AML-193 (cell line): ENCODE measurements around the gene GLRX2.
"Not testable (repeated sequence)": the region's sequence is repeated elsewhere in the genome, so short reads cannot be mapped to it uniquely, and the experiment has no call there.

Source experiments
- DNase-seq, 2 experiments: peaks; one replicate each; lab custom pipeline; 2025; lab: John Stamatoyannopoulos, UW

The GLRX2 gene, protein sequence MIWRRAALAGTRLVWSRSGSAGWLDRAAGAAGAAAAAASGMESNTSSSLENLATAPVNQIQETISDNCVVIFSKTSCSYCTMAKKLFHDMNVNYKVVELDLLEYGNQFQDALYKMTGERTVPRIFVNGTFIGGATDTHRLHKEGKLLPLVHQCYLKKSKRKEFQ

GRCh38 chr1:193104907-193105820 is at the start of gene GLRX2:
GLRX2 (minus strand) TSS chr1:193105414; CDS start chr1:193105382, 32 bp downstream.
- peak; percentile 63 to 67 for DNase-seq

DNA sequence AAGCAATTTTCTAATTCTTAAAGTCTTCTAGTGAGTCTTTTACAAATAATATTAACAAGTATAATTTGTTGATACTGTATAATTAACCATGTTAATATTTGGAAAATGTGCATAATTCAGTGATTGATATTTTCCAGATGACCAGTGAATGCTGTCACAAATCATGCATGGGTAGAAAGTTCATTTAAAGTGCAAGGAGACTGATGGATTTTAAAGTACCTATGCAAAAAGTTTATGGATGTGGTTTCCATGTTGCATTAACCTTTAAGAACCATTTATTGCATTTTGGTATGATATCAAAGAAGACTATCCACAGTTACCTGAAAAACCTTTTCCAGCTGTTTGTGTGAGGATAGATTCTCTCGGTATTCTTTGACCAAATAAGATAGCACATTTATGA is 39.8 kb upstream of the GLRX2 start:
- DNase-seq, result no peak

DNA sequence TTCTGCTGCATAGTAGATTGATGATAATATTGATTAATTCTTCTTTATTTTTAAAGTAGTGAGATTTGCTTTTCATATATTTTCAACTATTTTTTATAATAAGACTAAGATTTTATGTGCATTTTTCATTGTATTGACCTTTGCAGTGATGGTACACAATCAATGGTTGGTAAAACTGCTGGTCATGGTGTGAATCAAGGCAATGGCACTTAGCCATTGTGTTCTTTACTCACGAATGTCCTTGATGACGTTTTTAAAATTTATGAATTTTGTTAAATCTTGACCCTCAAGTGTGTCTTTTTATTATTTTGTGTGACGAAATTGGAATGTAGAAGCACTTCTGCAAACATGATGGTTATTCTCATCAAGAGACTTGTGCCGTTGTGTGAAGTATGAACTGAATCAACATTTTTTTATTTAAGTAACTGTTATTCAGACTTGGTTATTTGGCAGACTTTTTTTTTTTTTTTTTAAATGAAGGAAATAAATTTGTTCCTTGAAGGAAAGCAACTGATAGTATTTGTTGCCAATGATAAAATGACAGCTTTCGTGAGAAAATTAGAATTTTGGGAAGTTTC is 39.2 kb upstream of the GLRX2 start:
- DNase-seq, result no peak

DNA sequence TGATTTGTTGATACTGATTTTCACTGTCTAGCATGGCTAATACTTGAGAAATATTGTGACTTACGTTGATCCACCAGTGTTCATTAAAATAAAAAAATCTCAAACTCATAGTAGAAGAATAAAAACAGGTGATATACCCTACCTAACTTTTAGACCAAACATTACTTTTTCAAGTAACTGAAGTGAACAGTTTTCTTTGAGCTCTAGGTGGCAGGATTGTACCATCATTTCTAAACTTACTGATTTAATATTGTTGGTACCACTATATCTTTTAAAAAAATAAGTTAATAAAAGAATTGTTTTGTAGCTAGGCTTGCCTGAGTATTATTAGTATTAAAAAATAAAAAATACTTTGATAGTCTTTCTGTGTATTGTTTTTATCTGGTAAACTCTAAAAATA is 38.1 kb upstream of the GLRX2 start:
- peak in 1 of 2 experiments; percentile 23 for DNase-seq

- no peak for DNase-seq
Measured at GRCh38 chr1:193142409-193142808, 37.2 kb upstream of the GLRX2 start.

DNA sequence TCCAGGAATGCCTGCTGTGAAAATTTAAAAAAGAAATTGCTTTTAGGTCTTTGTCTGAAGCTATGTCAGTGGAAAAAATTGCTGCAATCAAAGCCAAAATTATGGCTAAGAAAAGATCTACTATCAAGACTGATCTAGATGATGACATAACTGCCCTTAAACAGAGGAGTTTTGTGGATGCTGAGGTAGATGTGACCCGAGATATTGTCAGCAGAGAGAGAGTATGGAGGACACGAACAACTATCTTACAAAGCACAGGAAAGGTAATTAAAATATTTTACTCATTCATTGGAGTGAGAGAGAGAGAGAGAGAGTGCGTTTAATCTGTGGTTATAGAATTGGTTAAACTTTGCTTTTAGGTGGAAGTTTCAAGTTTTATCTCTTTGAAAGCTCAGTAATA is 36.6 kb upstream of the GLRX2 start:
- no peak for DNase-seq

- no peak for DNase-seq
Measured at GRCh38 chr1:193140254-193140653, 35.0 kb upstream of the GLRX2 start.

- DNase-seq, result no peak
Measured at GRCh38 chr1:193131266-193131860, 26.1 kb upstream of the GLRX2 start.

DNA sequence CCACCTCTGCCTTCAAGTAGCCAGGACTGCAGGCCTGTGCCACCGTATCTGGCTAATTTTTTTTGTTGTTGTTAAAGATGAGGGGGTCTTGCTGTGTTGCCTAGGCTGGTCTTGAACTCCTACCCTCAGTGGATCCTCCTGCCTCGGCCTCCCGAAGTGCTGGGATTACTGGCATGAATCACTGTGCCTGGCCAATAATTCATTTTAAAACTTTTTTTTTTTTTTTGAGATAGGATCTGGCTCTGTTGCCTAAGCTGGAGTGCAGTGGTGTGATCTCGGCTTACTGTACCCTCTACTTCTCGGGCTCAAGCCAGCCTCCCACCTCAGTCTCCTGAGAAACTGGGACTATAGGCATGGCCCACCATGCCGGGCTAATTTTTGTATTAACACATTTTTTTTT is 20.2 kb upstream of the GLRX2 start:
- DNase-seq, result no peak

- DNase-seq, result no peak
Measured at GRCh38 chr1:193123751-193124150, 18.5 kb upstream of the GLRX2 start.

GRCh38 chr1:193121616-193122593 is 16.7 kb upstream of the GLRX2 start, which contains the start of gene CDC73:
CDC73 (plus strand) TSS chr1:193122031; CDS start chr1:193122201, 170 bp downstream.
- peak; percentile 93 to 94 for DNase-seq

DNA sequence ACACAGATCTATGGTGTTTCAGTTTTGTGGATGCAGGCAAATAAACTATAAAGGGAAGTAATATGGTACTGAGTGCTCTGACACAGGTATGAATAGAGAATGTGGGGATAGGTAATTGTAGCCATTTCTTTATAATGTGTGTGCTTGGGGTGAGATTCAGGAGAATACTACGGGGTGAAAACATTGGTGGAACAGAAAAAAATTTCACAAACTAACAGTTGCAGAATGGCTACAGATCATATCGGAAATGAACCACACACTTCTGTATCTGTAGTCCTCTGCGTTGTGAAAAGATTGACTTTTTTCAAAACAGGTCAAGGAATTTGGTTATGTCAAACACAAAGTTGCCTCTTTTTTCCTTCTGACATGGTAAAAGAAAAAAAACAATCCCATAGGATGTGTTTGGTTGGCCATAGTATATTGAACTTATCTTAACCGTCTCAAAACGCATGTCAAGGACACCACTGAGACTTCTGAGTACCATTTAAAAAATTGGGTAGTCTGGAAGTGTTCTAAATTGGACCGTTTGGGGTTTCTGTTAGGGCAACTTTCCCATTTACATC is 15.5 kb upstream of the GLRX2 start:
- DNase-seq, result no peak

DNA sequence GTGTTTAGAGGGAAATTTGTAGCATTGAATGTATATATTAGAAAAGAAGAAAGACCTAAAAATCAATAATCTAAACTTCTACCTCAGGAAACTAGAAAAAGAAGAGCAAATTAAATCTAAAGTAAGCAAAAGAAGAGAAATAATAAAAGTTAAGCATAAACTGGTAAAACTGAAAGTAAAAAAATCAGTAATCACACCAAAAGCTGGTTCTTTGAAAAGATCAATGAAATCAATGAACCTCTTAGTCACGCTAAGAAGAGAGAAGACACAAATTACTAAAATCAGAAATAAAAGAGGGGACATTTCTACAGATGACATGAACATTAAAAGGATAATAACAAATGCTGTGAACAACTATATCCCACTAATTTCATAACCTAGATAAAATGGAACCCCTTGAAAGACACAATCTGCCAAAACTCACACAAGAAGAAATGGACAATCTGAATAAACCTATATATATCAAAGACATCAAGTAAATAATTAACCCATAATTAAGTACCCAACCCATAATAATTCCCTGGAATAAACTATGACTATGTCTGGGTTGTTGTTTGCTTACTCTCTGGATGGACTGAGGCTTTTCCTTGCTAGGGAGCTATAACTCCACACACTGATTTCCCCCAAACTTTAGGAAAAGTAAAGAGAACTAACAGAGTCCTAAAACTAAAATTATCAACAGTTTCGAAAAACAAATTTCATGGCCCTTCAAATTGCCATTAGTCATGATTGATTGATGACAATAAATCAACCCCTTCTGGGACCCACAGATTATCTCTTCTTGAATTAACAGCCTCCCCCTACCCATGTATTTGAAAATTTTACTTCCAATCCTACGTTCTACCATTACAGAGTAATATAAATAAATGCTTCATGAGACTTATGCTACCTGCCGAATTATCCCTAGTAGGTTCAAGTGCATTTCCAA is 13.9 kb upstream of the GLRX2 start:
- no peak for DNase-seq

GRCh38 chr1:193118194-193118593 is 13.0 kb upstream of the GLRX2 start:
- no peak for DNase-seq

GRCh38 chr1:193117167-193117566 is 12.0 kb upstream of the GLRX2 start:
- not testable (repeated sequence) for DNase-seq

DNA sequence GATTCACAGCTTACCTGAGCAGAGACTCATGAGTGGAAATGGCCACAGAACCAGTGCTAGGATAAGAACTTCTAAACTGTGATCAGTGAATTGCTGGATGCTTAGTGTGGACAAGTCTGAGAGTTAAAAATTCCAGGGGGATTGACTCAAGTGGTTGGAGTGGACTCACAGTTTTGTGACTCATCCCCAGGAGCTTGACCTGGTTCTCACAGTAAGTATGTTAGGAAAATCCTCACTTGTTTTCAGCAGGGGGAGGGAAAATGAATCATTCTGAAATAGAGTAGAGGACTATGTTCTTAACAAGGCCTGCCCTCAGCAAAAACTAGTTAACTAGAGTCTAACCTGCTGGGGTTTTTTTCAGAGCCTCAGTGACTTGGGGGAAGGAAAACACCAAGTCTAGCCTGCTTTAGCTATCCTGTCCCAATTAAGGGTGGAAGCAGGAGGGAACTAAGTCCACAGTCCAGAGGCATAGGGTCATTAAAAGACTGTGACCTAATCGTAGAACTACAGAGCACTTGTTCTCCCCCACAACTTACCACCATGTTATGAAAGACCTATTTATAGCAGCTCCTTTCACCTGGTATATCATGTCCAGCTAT is 10.5 kb upstream of the GLRX2 start:
- no peak for DNase-seq

- no peak for DNase-seq
Measured at GRCh38 chr1:193114485-193115095, 9.4 kb upstream of the GLRX2 start.

DNA sequence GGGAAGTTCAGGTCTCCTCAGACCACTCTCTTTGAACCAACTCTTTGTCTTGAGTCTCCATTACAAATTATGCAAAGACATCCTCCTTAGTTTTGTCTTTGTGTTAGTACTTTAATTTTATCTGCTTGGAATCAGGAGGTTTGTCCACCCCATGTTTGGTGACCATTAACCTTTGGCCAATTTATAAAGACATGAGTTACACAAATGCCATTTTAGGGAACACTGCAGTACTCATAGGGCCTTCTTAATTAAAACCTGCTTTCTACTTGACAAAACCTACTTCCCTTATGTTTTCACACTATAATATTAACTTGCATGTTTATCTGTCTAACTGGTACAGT is 8.7 kb upstream of the GLRX2 start:
- DNase-seq, result no peak
